Measurements from ENCODE around the gene TMEM9. TPM values are rescaled to one million over a fixed set of nuclear protein-coding genes. Genes with fewer than 3 reads are reported as not detected.

Gene TMEM9
- total and polyA plus RNA-seq, 2 donors (not counting 3 experiments of a cell fraction or from before 2014, with no cell fraction given): 39.3 to 96.1 TPM

DNA sequence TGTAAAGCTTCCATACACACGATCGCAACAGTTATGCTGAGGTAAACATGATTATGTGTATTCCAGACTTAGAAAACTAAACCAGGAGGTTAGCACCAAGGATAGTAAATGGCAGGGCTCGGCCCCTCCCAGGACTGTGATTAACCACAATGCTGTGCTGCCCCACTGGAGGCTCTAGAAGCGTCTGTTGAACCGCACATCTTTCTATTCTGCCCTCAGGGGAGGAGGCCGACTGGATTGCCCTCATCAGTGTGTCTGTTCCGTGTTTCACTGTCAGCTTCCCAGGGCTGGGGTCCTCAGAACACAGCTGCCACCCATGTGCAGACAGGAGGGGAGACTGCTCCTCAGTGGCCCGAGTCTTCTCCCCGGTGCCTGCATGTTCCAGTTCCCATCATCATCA is 14.5 kb downstream of the TMEM9 start:
- Histone ChIP-seq H3K9ac (replicated peaks; ENCODE audit: extremely low read depth, insufficient read depth, low read length) (no peak overlapping the region), H4K20me1 (replicated peaks; ENCODE audit: control insufficient read depth, extremely low read depth, insufficient read depth, low read length) (no peaks in the 10 kb centered on the region), H3K36me3 (ENCODE audit: control insufficient read depth in 2 of 2, extremely low read depth in 1 of 2, insufficient read depth in 2 of 2, low read length in 2 of 2) (peaks cover 0 to 42% of the 10 kb centered on the region in 2 experiments), H3K4me2 (ENCODE audit: insufficient read depth, low read length) (no peak overlapping the region), H3K4me3 (replicated peaks in 1 of 3; ENCODE audit: insufficient read depth in 1 of 3, low read depth in 1 of 3, low read length in 3 of 3) (no peak overlapping the region), H3K9me3 (replicated peaks; ENCODE audit: control insufficient read depth, insufficient read depth, low read length) (no peaks in the 10 kb centered on the region), H3K27ac (ENCODE audit: insufficient read depth, low read depth, low read length) (no peak overlapping the region), H3K9me1 (replicated peaks; ENCODE audit: control insufficient read depth, extremely low read depth, insufficient read depth, low read length) (no peaks in the 10 kb centered on the region), H3K27me3 (ENCODE audit: control insufficient read depth in 2 of 2, insufficient read depth in 2 of 2, low read length in 2 of 2) (no peaks in the 10 kb centered on the region), H3K79me2 (ENCODE audit: control insufficient read depth, insufficient read depth, low read length) (no peaks in the 10 kb centered on the region), H2AFZ (ENCODE audit: low read depth, low read length) (no peak overlapping the region), H3K4me1 (ENCODE audit: control insufficient read depth, extremely low read depth, insufficient read depth, low read length) (no peaks in the 10 kb centered on the region)
- dilution Hi-C loops (cut with MboI; ENCODE audit: extremely low pct_ligation_motif_present, low sequenced_read_pairs) (no loop called here), intact Hi-C loops (cut with micrococcal nuclease) (no loop called here)
- DNase-seq (ENCODE audit: low read depth, low spot score) (no peak), FAIRE-seq (no peak)
- BruUV-seq (replicated peaks): no TSS peak
- TF ChIP-seq, protein P1, sequence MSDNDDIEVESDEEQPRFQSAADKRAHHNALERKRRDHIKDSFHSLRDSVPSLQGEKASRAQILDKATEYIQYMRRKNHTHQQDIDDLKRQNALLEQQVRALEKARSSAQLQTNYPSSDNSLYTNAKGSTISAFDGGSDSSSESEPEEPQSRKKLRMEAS (IDR thresholded peaks at IDR 0.05; ENCODE audit: insufficient read depth, insufficient read length): no peak
- TF ChIP-seq, protein P2, sequence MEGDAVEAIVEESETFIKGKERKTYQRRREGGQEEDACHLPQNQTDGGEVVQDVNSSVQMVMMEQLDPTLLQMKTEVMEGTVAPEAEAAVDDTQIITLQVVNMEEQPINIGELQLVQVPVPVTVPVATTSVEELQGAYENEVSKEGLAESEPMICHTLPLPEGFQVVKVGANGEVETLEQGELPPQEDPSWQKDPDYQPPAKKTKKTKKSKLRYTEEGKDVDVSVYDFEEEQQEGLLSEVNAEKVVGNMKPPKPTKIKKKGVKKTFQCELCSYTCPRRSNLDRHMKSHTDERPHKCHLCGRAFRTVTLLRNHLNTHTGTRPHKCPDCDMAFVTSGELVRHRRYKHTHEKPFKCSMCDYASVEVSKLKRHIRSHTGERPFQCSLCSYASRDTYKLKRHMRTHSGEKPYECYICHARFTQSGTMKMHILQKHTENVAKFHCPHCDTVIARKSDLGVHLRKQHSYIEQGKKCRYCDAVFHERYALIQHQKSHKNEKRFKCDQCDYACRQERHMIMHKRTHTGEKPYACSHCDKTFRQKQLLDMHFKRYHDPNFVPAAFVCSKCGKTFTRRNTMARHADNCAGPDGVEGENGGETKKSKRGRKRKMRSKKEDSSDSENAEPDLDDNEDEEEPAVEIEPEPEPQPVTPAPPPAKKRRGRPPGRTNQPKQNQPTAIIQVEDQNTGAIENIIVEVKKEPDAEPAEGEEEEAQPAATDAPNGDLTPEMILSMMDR (IDR thresholded peaks at IDR 0.05; ENCODE audit: extremely low read depth in 1 of 2, insufficient read depth in 1 of 2, low read depth in 1 of 2, low read length in 2 of 2): no peak
- TF ChIP-seq POLR2A (IDR thresholded peaks at IDR 0.05; ENCODE audit: low read depth, low read length) (no peak), POLR2AphosphoS5 (IDR thresholded peaks at IDR 0.05; ENCODE audit: insufficient read depth, low read depth, low read length) (no peak), FOS (IDR thresholded peaks at IDR 0.05; ENCODE audit: borderline replicate concordance, insufficient read depth, low read length) (no peak), GATA2 (IDR thresholded peaks at IDR 0.05; ENCODE audit: insufficient read depth, insufficient read length, low read depth, low read length) (no peak), JUN (IDR thresholded peaks at IDR 0.05; ENCODE audit: borderline replicate concordance, insufficient read depth, insufficient read length, low read depth) (no peak), EZH2 (IDR thresholded peaks at IDR 0.05; ENCODE audit: borderline replicate concordance, low read depth, low read length, severe bottlenecking) (no peak), MYC (IDR thresholded peaks at IDR 0.05; ENCODE audit: low read depth, low read length) (no peak)
- POLR2A ChIA-PET: no interaction called here
- CTCF ChIA-PET: interaction anchor here (1.2 kb wide), 1 partner anchor 168 kb away, joined by 3 read pairs; no protein-coding TSS in a partner anchor
